Osteocyte (in vitro differentiated cells): ENCODE measurements around the gene SPON1. TPM values are rescaled to one million over a fixed set of nuclear protein-coding genes. Genes with fewer than 3 reads are reported as not detected.

ENCODE experiments used
- DNase-seq: peaks from one replicate; pipeline ENCODE4 v3.0.0; 2021; ENCODE audit warnings: mixed read lengths; ENCODE audit not compliant: unreplicated experiment; ENCODE audit errors: extremely low spot score
- H3K27ac Mint-ChIP-seq: one replicate; pipeline ENCODE4 v1.8.0; 2021; ENCODE audit warnings: mild to moderate bottlenecking, mixed read lengths; ENCODE audit not compliant: unreplicated experiment
- H3K27me3 Mint-ChIP-seq: one replicate; pipeline ENCODE4 v1.8.0; 2021; ENCODE audit warnings: mixed read lengths; ENCODE audit not compliant: unreplicated experiment
- H3K36me3 Mint-ChIP-seq: one replicate; pipeline ENCODE4 v1.8.0; 2021; ENCODE audit warnings: mixed read lengths; ENCODE audit not compliant: unreplicated experiment
- H3K4me1 Mint-ChIP-seq: one replicate; pipeline ENCODE4 v1.8.0; 2021; ENCODE audit warnings: mixed read lengths; ENCODE audit not compliant: unreplicated experiment
- H3K4me3 Mint-ChIP-seq: one replicate; pipeline ENCODE4 v1.8.0; 2021; ENCODE audit warnings: mild to moderate bottlenecking, moderate library complexity, mixed read lengths; ENCODE audit not compliant: unreplicated experiment
- H3K9me3 Mint-ChIP-seq: one replicate; pipeline ENCODE4 v1.8.0; 2021; ENCODE audit warnings: mixed read lengths; ENCODE audit not compliant: unreplicated experiment
- total RNA-seq: library from RNA; stranded (reverse); gene quantifications from 2 replicates; pipeline ENCODE4 v1.2.1, GENCODE V29; 2021
- TF ChIP-seq, protein P1 (sequence below): fragments of 200-600 bp; sonication (generic); IDR thresholded peaks from 2 replicates; pipeline ENCODE4 v1.5.0; 2021; ENCODE audit warnings: antibody characterized with exemption, mild to moderate bottlenecking, moderate library complexity

The SPON1 gene
- total RNA-seq, 1 donor from 2014 or later = 0.05 TPM

DNA sequence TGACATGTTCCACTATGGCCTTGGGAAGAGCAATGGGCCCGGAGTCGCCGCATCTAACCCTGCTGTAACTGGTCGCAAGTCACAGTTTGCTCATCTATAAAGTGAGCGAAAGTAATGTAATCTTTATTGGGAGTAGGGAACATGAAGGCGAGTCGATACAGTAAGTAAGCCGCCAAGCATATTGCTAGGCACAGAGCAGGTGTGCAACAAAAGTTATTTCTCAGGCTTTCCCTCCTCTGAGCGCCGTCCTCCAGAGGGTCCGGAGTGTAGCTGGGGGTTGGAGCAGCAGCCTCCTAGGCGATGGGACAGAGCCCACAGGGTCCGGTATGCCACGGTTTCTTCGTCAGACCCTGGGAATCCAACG lies 343 bp upstream of the SPON1 start:
- Mint-ChIP-seq H3K4me1 (peaks cover 8% of the 10 kb centered on the region), H3K27me3 (peaks cover 78% of the 10 kb centered on the region), H3K27ac (no peak overlapping the region)

DNA sequence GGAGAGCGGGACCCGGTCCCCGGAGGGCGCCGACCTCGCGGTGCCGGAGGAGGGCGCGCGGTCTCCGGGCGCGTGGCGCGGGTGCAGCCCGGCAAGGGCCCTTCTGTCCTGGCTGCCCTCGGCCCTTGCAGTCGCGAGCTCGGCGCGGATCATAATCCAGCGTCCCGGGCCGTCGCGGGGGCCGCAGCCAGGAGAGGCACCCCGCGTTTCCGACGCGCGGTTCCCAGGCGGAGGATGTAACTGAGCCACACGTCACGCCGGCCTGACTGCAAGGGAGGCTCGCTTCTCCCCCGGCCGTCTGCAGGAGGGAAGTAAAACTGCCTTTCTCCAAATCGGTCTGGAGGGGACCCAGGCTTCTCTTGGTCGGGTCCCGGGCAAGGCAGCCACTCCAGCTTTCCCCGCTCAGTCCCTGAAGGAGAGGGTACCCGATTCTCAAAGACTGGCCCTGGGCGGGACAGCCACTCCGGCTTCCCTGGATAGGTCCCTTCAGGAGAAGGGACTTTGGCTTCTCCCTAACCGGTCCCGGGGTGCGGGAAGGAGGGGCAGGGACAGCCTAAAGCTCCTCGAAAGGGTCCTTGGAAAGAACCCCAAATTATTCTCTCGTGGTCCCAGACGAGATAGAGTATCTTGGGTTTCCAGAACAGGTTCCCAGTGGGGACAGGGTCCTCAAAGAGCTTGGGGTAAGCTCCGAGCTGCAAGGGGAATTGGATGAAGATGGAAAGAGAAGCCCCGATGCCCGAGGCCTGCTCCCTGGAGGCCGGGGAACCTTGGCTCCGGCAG lies 836 bp downstream of the SPON1 start:
- H3K27ac Mint-ChIP-seq = no peak overlapping the region
- H3K4me1 Mint-ChIP-seq = peaks cover 8% of the 10 kb centered on the region
- H3K36me3 Mint-ChIP-seq = no peaks in the 10 kb centered on the region
- no peak overlapping the region for H3K4me3 Mint-ChIP-seq
- peaks cover 86% of the 10 kb centered on the region for H3K27me3 Mint-ChIP-seq
- TF ChIP-seq, protein P1, sequence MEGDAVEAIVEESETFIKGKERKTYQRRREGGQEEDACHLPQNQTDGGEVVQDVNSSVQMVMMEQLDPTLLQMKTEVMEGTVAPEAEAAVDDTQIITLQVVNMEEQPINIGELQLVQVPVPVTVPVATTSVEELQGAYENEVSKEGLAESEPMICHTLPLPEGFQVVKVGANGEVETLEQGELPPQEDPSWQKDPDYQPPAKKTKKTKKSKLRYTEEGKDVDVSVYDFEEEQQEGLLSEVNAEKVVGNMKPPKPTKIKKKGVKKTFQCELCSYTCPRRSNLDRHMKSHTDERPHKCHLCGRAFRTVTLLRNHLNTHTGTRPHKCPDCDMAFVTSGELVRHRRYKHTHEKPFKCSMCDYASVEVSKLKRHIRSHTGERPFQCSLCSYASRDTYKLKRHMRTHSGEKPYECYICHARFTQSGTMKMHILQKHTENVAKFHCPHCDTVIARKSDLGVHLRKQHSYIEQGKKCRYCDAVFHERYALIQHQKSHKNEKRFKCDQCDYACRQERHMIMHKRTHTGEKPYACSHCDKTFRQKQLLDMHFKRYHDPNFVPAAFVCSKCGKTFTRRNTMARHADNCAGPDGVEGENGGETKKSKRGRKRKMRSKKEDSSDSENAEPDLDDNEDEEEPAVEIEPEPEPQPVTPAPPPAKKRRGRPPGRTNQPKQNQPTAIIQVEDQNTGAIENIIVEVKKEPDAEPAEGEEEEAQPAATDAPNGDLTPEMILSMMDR = no peak
- H3K9me3 Mint-ChIP-seq = no peaks in the 10 kb centered on the region
- DNase-seq = peak; percentile 83

More for the DNA sequence above, 343 bp upstream of the SPON1 start:
- H3K36me3 Mint-ChIP-seq = no peaks in the 10 kb centered on the region
- no peaks in the 10 kb centered on the region for H3K9me3 Mint-ChIP-seq
- H3K4me3 Mint-ChIP-seq = peak overlapping the region; percentile 1
- no peak for DNase-seq
- TF ChIP-seq, protein P1 = no peak

DNA sequence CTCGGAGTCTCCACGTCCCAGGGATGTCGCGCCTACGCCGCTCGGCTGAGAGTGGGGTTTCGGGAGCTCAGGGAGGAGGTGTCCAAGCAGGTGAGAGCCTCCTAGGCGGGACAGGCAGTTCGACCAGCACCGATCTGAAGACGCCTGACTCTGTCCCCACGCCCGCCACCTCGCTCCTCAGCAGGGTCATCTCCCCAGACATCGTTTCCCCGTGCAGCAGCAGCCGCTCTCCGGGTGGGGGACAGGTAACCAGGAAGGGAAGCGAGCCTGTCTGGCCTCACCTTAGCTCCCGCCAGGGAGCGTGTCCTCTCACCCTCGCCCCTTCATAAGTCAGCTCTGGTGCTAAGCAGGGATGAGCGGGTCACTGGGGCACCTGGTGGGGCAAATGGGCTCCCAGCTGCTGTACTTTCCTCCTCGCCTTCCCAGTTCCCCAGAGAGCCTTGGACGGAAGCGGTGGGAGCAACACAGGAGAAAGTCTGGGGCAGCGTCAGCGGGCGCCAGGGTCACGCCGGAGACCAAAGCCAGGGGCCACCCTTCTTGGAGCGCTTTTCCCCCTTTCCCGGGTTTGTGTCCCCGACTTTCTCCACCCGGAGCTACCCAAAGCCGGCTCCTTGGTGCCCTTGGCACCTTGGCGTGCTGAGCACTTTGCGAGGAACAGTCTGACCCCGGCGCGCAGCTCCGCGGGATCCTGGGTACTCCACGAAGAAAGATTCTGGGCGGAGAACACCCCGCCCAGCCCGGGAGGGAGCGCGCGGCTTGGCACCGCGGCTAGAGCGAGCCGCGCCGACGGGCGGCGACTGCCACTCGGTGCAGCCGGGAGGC lies 1.6 kb downstream of the SPON1 start:
- TF ChIP-seq, protein P1 = no peak
- DNase-seq = no peak
- Mint-ChIP-seq H3K27ac (no peak overlapping the region), H3K36me3 (no peaks in the 10 kb centered on the region), H3K4me1 (peaks cover 8% of the 10 kb centered on the region), H3K4me3 (no peak overlapping the region), H3K27me3 (peaks cover 85% of the 10 kb centered on the region), H3K9me3 (no peaks in the 10 kb centered on the region)

DNA sequence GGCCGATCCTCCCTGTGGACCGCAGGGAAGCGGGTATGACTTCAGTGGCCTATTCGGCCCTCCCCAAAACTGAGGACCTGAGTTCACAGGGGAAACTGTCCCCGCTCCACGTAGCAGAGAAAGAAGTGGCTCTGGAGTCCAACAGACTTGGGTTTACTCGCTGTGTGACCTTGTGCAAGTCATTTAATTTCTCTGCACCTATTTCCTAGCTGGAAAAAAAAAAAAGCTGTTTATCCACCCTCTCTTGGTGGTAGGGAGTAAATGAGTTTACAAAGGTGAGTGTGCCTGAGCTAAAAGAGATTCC lies 2.2 kb downstream of the SPON1 start:
- no peak for DNase-seq
- Mint-ChIP-seq H3K9me3 (no peaks in the 10 kb centered on the region), H3K4me3 (no peak overlapping the region), H3K36me3 (no peaks in the 10 kb centered on the region), H3K27ac (no peak overlapping the region), H3K27me3 (peaks cover 85% of the 10 kb centered on the region), H3K4me1 (peaks cover 8% of the 10 kb centered on the region)
- TF ChIP-seq, protein P1 = no peak

DNA sequence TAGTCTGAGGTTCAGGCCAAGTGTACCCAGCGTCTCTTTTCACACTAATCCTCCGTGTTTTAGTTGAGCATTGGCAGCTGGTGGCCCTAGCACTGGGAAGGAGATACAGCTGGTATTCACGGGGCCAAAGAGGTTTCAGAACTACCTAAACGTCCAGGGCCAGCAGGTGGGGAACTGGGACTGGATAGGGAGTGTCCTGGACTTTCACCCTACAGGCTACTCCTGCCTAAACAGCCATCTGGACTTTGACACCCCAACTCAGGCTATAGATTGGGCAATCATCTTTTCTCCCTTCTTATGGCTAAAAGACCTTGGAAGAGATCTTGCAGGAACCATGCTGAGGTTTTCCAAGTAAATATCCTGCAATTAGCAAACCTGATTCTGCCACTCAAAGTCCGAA lies 2.8 kb downstream of the SPON1 start:
- DNase-seq = no peak
- Mint-ChIP-seq H3K27me3 (peaks cover 84% of the 10 kb centered on the region), H3K27ac (no peak overlapping the region), H3K36me3 (no peaks in the 10 kb centered on the region), H3K4me3 (no peak overlapping the region), H3K4me1 (peaks cover 8% of the 10 kb centered on the region), H3K9me3 (no peaks in the 10 kb centered on the region)
- TF ChIP-seq, protein P1 = no peak
